ENCODE results near the gene EHF. TPM values are rescaled to one million over a fixed set of nuclear protein-coding genes. Genes with fewer than 3 reads are reported as not detected.

The EHF gene
- total and polyA plus RNA-seq, 2 of the 13 experiments (the other 11 are each of a cell fraction or from before 2014, with no cell fraction given) = 0.04 to 0.46 TPM

GRCh38 chr11:34613552-34614056, 7.3 kb upstream of the EHF start (continued):
- TF ChIP-seq MXD3 (CRISPR knock-in tag; IDR thresholded peaks at IDR 0.05) (no peak), ZNF281 (CRISPR knock-in tag; IDR thresholded peaks at IDR 0.05; ENCODE audit: borderline replicate concordance) (no peak), ZNF576 (CRISPR knock-in tag; IDR thresholded peaks at IDR 0.05) (no peak), ZNF792 (CRISPR knock-in tag; IDR thresholded peaks at IDR 0.05) (no peak)

- H3K4me1 ChIP-seq (ENCODE audit: insufficient read depth, low read length) = peaks cover 32% of the 10 kb centered on the region
- no TSS peak for BruUV-seq (replicated peaks)
- in situ Hi-C loops (cut with HindIII; ENCODE audit: extremely low pct_ligation_motif_present, low pct_unique_long_range_greater_than_20kb) (no loop called here), intact Hi-C loops (cut with micrococcal nuclease; ENCODE audit: unreplicated experiment) (no loop called here)
- no peak overlapping the region for H3K4me2 ChIP-seq (ENCODE audit: low read depth, low read length)
- ChIA-PET CTCF (ENCODE audit: low intra/inter-chr PET ratio, low total read pairs) (no interaction called here), POLR2A (interaction anchor here (2.1 kb wide), 1 partner anchor 13 kb away, joined by 13 read pairs; no protein-coding TSS in a partner anchor)
- no peak overlapping the region for H3K27ac ChIP-seq (ENCODE audit: extremely low read length, insufficient read depth, low read length)
- no peak for ATAC-seq
- H4K20me1 ChIP-seq (ENCODE audit: insufficient read depth, low read length) = no peaks in the 10 kb centered on the region
- no peaks in the 10 kb centered on the region for H3K27me3 ChIP-seq (ENCODE audit: control insufficient read depth in 1 of 2, insufficient read depth in 2 of 2, low read length in 2 of 2)
- FAIRE-seq = no peak
- no peak overlapping the region for H2AFZ ChIP-seq (ENCODE audit: low read length)
- H3K4me3 ChIP-seq (replicated peaks in 1 of 3; ENCODE audit: insufficient read depth in 1 of 3, low read depth in 2 of 3, low read length in 3 of 3) = no peak overlapping the region
- no peaks in the 10 kb centered on the region for H3K79me2 ChIP-seq (ENCODE audit: insufficient read depth, low read length)
- no peak overlapping the region for H3K9ac ChIP-seq (ENCODE audit: insufficient read depth, low read depth, low read length)
- no peaks in the 10 kb centered on the region for H3K36me3 ChIP-seq (replicated peaks in 1 of 2; ENCODE audit: control insufficient read depth in 1 of 2, insufficient read depth in 2 of 2, low read length in 2 of 2)
- WGBS (ENCODE audit: low lambda C conversion rate) = 74% methylated on average over 5 of the region's 5 CpGs
- no peak for DNase-seq (ENCODE audit: low spot score)
- no peaks in the 10 kb centered on the region for H3K9me3 ChIP-seq (ENCODE audit: low read length)
- no peak for TF ChIP-seq MAX (IDR thresholded peaks at IDR 0.05)
- no peak for TF ChIP-seq ZNF746 (CRISPR knock-in tag; IDR thresholded peaks at IDR 0.05)
- no peak for TF ChIP-seq ZNF609 (CRISPR knock-in tag; IDR thresholded peaks at IDR 0.05; ENCODE audit: borderline replicate concordance)
- TF ChIP-seq ZNF180 (CRISPR knock-in tag; IDR thresholded peaks at IDR 0.05; ENCODE audit: borderline replicate concordance, low read depth) = no peak
- no peak for TF ChIP-seq ZBTB46 (CRISPR knock-in tag; IDR thresholded peaks at IDR 0.05; ENCODE audit: borderline replicate concordance)
- no peak for TF ChIP-seq SKI (IDR thresholded peaks at IDR 0.05; ENCODE audit: partially characterized antibody)
- TF ChIP-seq ZNF333 (CRISPR knock-in tag; IDR thresholded peaks at IDR 0.05; ENCODE audit: borderline replicate concordance) = no peak
Measured at GRCh38 chr11:34614344-34615104, 6.4 kb upstream of the EHF start.

Measured in HepG2 (cell line).